IgD-negative memory B cell (primary cell): ENCODE data around the gene CHKA. TPM values are rescaled to one million over a fixed set of nuclear protein-coding genes. Genes with fewer than 3 reads are reported as not detected.

Experiments
- H3K27ac Mint-ChIP-seq, 3 donors: one replicate each; pipeline ENCODE4 v1.8.0; 2020 to 2022; ENCODE audit warnings: mild to moderate bottlenecking in 3 of 3, mixed read lengths in 3 of 3, moderate library complexity in 1 of 3
- H3K27me3 Mint-ChIP-seq: one replicate; pipeline ENCODE4 v1.8.0; 2021; ENCODE audit warnings: mixed read lengths
- H3K36me3 Mint-ChIP-seq: one replicate; pipeline ENCODE4 v1.8.0; 2020; ENCODE audit warnings: mild to moderate bottlenecking, mixed read lengths
- H3K4me1 Mint-ChIP-seq, 3 donors: one replicate each; pipeline ENCODE4 v1.8.0; 2020 to 2022; ENCODE audit warnings: mixed read lengths in 3 of 3, mild to moderate bottlenecking in 1 of 3
- H3K4me3 Mint-ChIP-seq, 4 donors: one replicate each; pipeline ENCODE4 v1.8.0; 2020 to 2022; ENCODE audit warnings: mild to moderate bottlenecking in 4 of 4, mixed read lengths in 4 of 4, moderate library complexity in 3 of 4
- H3K9me3 Mint-ChIP-seq, 3 donors: one replicate each; pipeline ENCODE4 v1.8.0; 2020 to 2021; ENCODE audit warnings: mixed read lengths in 3 of 3, mild to moderate bottlenecking in 1 of 3
- polyA plus RNA-seq: library from polyadenylated mRNA; unstranded; fragments of 300-500 nt; fragmentation: Illumina TruSeq; gene quantifications from one replicate; pipeline ENCODE4 v1.2.3, GENCODE V29; 2021

The CHKA gene
- polyA plus RNA-seq, 1 donor from 2014 or later, result 2.4 TPM

GRCh38 chr11:68148071-68148805 is 27.1 kb upstream of the CHKA start:
- Mint-ChIP-seq H3K36me3 (peaks cover 1% of the 10 kb centered on the region), H3K4me1 (no peaks in the 10 kb centered on the region), H3K4me3 (no peak overlapping the region), H3K27me3 (no peaks in the 10 kb centered on the region), H3K27ac (peak overlapping the region in 1 of 3 donors; percentile 90), H3K9me3 (no peaks in the 10 kb centered on the region)

GRCh38 chr11:68146704-68147474 is 25.7 kb upstream of the CHKA start:
- no peaks in the 10 kb centered on the region for H3K27me3 Mint-ChIP-seq
- peaks cover 1% of the 10 kb centered on the region for H3K36me3 Mint-ChIP-seq
- H3K9me3 Mint-ChIP-seq, result no peaks in the 10 kb centered on the region
- peaks cover 0 to 2% (median 2%) of the 10 kb centered on the region in 3 donors for H3K4me1 Mint-ChIP-seq
- no peak overlapping the region for H3K4me3 Mint-ChIP-seq
- no peak overlapping the region for H3K27ac Mint-ChIP-seq

- Mint-ChIP-seq H3K27ac (no peak overlapping the region), H3K36me3 (peaks cover 1% of the 10 kb centered on the region), H3K4me1 (peaks cover 0 to 7% (median 2%) of the 10 kb centered on the region in 3 donors), H3K27me3 (no peaks in the 10 kb centered on the region), H3K9me3 (no peaks in the 10 kb centered on the region), H3K4me3 (no peak overlapping the region)
These were observed 24.9 kb upstream of the CHKA start for GRCh38 chr11:68146010-68146540.

- H3K27ac Mint-ChIP-seq, result no peak overlapping the region
- H3K27me3 Mint-ChIP-seq, result peaks cover 3% of the 10 kb centered on the region
These were observed 24.1 kb upstream of the CHKA start for GRCh38 chr11:68145120-68145866.

GRCh38 chr11:68143310-68143689 is 22.1 kb upstream of the CHKA start:
- peaks cover 4% of the 10 kb centered on the region for H3K27me3 Mint-ChIP-seq
- H3K4me3 Mint-ChIP-seq, result no peak overlapping the region
- peaks cover under 1% of the 10 kb centered on the region for H3K36me3 Mint-ChIP-seq
- no peak overlapping the region for H3K27ac Mint-ChIP-seq
- H3K4me1 Mint-ChIP-seq, result peaks cover 0 to 7% (median 2%) of the 10 kb centered on the region in 3 donors
- no peaks in the 10 kb centered on the region for H3K9me3 Mint-ChIP-seq

More at GRCh38 chr11:68145120-68145866, 24.1 kb upstream of the CHKA start:
- Mint-ChIP-seq H3K4me3 (no peak overlapping the region), H3K4me1 (peaks cover 0 to 7% (median 2%) of the 10 kb centered on the region in 3 donors), H3K36me3 (peaks cover 1% of the 10 kb centered on the region), H3K9me3 (no peaks in the 10 kb centered on the region)

GRCh38 chr11:68142441-68143309 is 21.5 kb upstream of the CHKA start:
- Mint-ChIP-seq H3K4me3 (no peak overlapping the region), H3K9me3 (no peaks in the 10 kb centered on the region), H3K36me3 (no peaks in the 10 kb centered on the region), H3K4me1 (peaks cover 0 to 7% (median 2%) of the 10 kb centered on the region in 3 donors), H3K27me3 (peaks cover 4% of the 10 kb centered on the region), H3K27ac (no peak overlapping the region)

- Mint-ChIP-seq H3K9me3 (no peaks in the 10 kb centered on the region), H3K27ac (no peak overlapping the region), H3K36me3 (no peaks in the 10 kb centered on the region), H3K4me1 (peaks cover 0 to 7% (median 2%) of the 10 kb centered on the region in 3 donors), H3K4me3 (no peak overlapping the region), H3K27me3 (peaks cover 4% of the 10 kb centered on the region)
These were observed 20.8 kb upstream of the CHKA start for GRCh38 chr11:68142028-68142412.

GRCh38 chr11:68141246-68142027 is 20.2 kb upstream of the CHKA start:
- Mint-ChIP-seq H3K4me3 (peak overlapping the region in 1 of 4 donors; percentile 17), H3K36me3 (no peaks in the 10 kb centered on the region), H3K9me3 (no peaks in the 10 kb centered on the region), H3K4me1 (peaks cover 0 to 7% (median 2%) of the 10 kb centered on the region in 3 donors), H3K27me3 (peaks cover 4% of the 10 kb centered on the region), H3K27ac (no peak overlapping the region)

- H3K36me3 Mint-ChIP-seq, result no peaks in the 10 kb centered on the region
- H3K4me3 Mint-ChIP-seq, result peak overlapping the region in 2 of 4 donors; percentile 22 to 74
- no peaks in the 10 kb centered on the region for H3K9me3 Mint-ChIP-seq
These were observed 19.5 kb upstream of the CHKA start for GRCh38 chr11:68140496-68141245.

GRCh38 chr11:68138237-68138636 is 17.0 kb upstream of the CHKA start:
- Mint-ChIP-seq H3K36me3 (no peaks in the 10 kb centered on the region), H3K9me3 (peaks cover 0 to 4% (median 0%) of the 10 kb centered on the region in 3 donors), H3K27me3 (peaks cover 4% of the 10 kb centered on the region), H3K4me3 (no peak overlapping the region), H3K27ac (no peak overlapping the region), H3K4me1 (peaks cover 0 to 7% (median 2%) of the 10 kb centered on the region in 3 donors)

More at GRCh38 chr11:68140496-68141245, 19.5 kb upstream of the CHKA start:
- peaks cover 0 to 7% (median 2%) of the 10 kb centered on the region in 3 donors for H3K4me1 Mint-ChIP-seq
- H3K27me3 Mint-ChIP-seq, result peaks cover 4% of the 10 kb centered on the region
- no peak overlapping the region for H3K27ac Mint-ChIP-seq

GRCh38 chr11:68137833-68138232 is 16.6 kb upstream of the CHKA start:
- peaks cover 0 to 5% (median 0%) of the 10 kb centered on the region in 3 donors for H3K9me3 Mint-ChIP-seq
- H3K4me3 Mint-ChIP-seq, result no peak overlapping the region
- H3K4me1 Mint-ChIP-seq, result peaks cover 0 to 7% (median 2%) of the 10 kb centered on the region in 3 donors
- H3K36me3 Mint-ChIP-seq, result no peaks in the 10 kb centered on the region
- H3K27me3 Mint-ChIP-seq, result peaks cover 4% of the 10 kb centered on the region
- H3K27ac Mint-ChIP-seq, result peak overlapping the region in 1 of 3 donors; percentile 50

- no peaks in the 10 kb centered on the region for H3K36me3 Mint-ChIP-seq
- no peak overlapping the region for H3K4me3 Mint-ChIP-seq
- peaks cover 4% of the 10 kb centered on the region for H3K27me3 Mint-ChIP-seq
- H3K4me1 Mint-ChIP-seq, result peaks cover 0 to 4% (median 0%) of the 10 kb centered on the region in 3 donors
- H3K27ac Mint-ChIP-seq, result no peak overlapping the region
- peaks cover 0 to 11% (median 0%) of the 10 kb centered on the region in 3 donors for H3K9me3 Mint-ChIP-seq
These were observed 15.7 kb upstream of the CHKA start for GRCh38 chr11:68136866-68137265.

GRCh38 chr11:68135161-68135560 is 14.0 kb upstream of the CHKA start:
- Mint-ChIP-seq H3K36me3 (no peaks in the 10 kb centered on the region), H3K4me3 (no peak overlapping the region), H3K27me3 (peaks cover under 1% of the 10 kb centered on the region), H3K9me3 (peaks cover 0 to 14% (median 0%) of the 10 kb centered on the region in 3 donors), H3K27ac (no peak overlapping the region), H3K4me1 (no peaks in the 10 kb centered on the region)
